ENCODE measurements around the gene CDK8.
"Not testable (repeated sequence)": the region's sequence is repeated elsewhere in the genome, so short reads cannot be mapped to it uniquely, and the experiment has no call there.

The CDK8 gene

DNA sequence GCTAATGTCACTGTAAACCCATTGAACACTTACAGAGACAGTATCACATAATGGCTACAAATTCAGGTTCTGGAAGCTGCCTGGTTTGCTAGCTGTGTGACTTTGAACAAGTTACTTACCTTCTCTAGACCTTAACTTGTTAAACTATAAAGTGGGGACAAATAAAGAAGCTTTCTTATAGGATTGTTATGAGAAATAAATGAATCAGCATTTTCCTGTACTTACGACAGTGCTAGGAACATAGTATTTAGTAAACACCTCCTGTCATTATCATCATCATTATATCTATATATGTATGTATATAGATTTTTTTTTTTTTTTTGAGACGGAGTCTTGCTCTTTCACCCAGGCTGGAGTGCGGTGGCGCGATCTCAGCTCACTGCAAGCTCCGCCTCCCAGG is 54.9 kb downstream of the CDK8 start:
- in situ Hi-C loops (cut with MboI; ENCODE audit: low pct_unique_long_range_greater_than_20kb, low sequenced_read_pairs, unreplicated experiment): no loop called here
- no peak for DNase-seq (ENCODE audit: low spot score)
- TF ChIP-seq CTCF (IDR thresholded peaks at IDR 0.05; ENCODE audit: extremely low read depth, insufficient read depth, missing control alignments): no peak

GRCh38 chr13:26310003-26310402 is 56.1 kb downstream of the CDK8 start:
- in situ Hi-C loops (cut with MboI; ENCODE audit: low pct_unique_long_range_greater_than_20kb, low sequenced_read_pairs, unreplicated experiment): no loop called here
- no peak for TF ChIP-seq CTCF (IDR thresholded peaks at IDR 0.05; ENCODE audit: extremely low read depth, insufficient read depth, missing control alignments)
- DNase-seq (ENCODE audit: low spot score): no peak

DNA sequence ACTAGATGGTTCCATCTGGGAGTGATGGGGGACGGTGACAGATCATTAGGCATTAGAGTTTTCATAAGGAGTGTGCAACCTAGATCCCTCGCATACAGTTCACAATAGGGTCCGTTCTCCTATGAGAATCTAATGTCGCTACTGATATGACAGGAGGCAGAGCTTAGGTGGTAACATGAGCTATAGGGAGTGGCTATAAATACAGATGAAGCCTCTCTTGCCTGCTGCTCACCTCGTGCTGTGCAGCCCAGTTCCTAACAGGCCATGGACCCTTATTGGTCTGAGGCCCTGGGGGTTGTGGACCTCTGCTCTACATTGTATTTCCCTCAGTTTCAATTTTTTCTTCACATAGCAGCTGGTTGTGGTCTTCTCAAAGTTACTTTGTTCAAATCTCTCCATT is 56.5 kb downstream of the CDK8 start:
- in situ Hi-C loops (cut with MboI; ENCODE audit: low pct_unique_long_range_greater_than_20kb, low sequenced_read_pairs, unreplicated experiment): no loop called here
- no peak for TF ChIP-seq CTCF (IDR thresholded peaks at IDR 0.05; ENCODE audit: extremely low read depth, insufficient read depth, missing control alignments)
- no peak for DNase-seq (ENCODE audit: low spot score)

GRCh38 chr13:26312019-26312418 is 58.1 kb downstream of the CDK8 start:
- in situ Hi-C loops (cut with MboI; ENCODE audit: low pct_unique_long_range_greater_than_20kb, low sequenced_read_pairs, unreplicated experiment); DNase-seq (ENCODE audit: low spot score): not testable (repeated sequence)

GRCh38 chr13:26316095-26316494 is 62.2 kb downstream of the CDK8 start:
- DNase-seq (ENCODE audit: low spot score); in situ Hi-C loops (cut with MboI; ENCODE audit: low pct_unique_long_range_greater_than_20kb, low sequenced_read_pairs, unreplicated experiment): not testable (repeated sequence)

- TF ChIP-seq CTCF (IDR thresholded peaks at IDR 0.05; ENCODE audit: extremely low read depth, insufficient read depth, missing control alignments): no peak
- in situ Hi-C loops (cut with MboI; ENCODE audit: low pct_unique_long_range_greater_than_20kb, low sequenced_read_pairs, unreplicated experiment): no loop called here
- DNase-seq (ENCODE audit: low spot score): no peak
Measured at GRCh38 chr13:26320766-26321165, 66.8 kb downstream of the CDK8 start.

DNA sequence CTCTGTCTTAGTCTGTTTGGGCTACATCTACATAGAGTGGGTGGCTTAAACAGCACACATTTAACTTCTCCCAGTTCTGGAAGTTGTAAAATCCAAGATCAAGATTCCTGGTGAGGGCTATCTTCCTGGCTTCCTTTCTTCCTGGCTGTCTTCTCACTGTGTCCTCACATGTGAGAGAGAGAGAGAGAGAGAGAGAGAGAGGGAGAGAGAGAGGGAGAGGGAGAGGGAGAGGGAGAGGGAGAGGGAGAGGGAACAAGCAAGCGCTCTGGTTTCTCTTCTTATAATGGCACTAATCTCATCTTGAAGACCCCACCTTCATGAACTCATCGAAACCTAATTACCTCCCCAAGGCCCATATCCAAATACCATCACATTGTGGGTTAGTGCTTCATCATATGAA is 69.2 kb downstream of the CDK8 start:
- in situ Hi-C loops (cut with MboI; ENCODE audit: low pct_unique_long_range_greater_than_20kb, low sequenced_read_pairs, unreplicated experiment): no loop called here
- no peak for TF ChIP-seq CTCF (IDR thresholded peaks at IDR 0.05; ENCODE audit: extremely low read depth, insufficient read depth, missing control alignments)
- DNase-seq (ENCODE audit: low spot score): no peak

DNA sequence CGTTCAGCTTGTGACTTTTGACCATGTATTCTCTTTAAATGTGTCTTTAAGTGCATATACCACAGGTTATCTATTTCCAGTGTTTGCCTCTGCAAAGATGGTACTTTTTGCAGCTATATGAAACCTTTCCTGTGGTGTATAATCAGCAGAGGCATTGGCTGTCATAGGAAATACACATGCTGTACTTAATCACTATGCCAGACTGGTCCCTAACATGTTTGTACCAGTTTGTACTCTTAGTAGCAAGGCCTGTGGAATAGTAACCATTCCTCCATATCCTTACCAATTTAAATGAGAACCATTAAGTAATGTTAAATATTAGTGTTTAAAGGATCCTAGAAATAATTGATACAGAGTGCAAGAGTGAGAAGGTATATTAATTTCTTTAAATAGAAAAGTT is 69.8 kb downstream of the CDK8 start:
- no peak for TF ChIP-seq CTCF (IDR thresholded peaks at IDR 0.05; ENCODE audit: extremely low read depth, insufficient read depth, missing control alignments)
- no peak for DNase-seq (ENCODE audit: low spot score)
- in situ Hi-C loops (cut with MboI; ENCODE audit: low pct_unique_long_range_greater_than_20kb, low sequenced_read_pairs, unreplicated experiment): no loop called here
